Mesothelial cell of epicardium (in vitro differentiated cells): ENCODE results near the gene FCER1G. TPM values are rescaled to one million over a fixed set of nuclear protein-coding genes. Genes with fewer than 3 reads are reported as not detected.

Experiments used
- DNase-seq, 2 experiments: peaks; one replicate each; pipeline ENCODE4 v3.0.0; 2021; ENCODE audit warnings: low spot score in 2 of 2; ENCODE audit not compliant: unreplicated experiment in 2 of 2
- H3K27ac Mint-ChIP-seq: 2 replicates; pipeline ENCODE4 v1.8.0; 2021; ENCODE audit warnings: mixed read lengths
- H3K27me3 Mint-ChIP-seq: 2 replicates; pipeline ENCODE4 v1.8.0; 2021; ENCODE audit warnings: low read depth, mixed read lengths
- H3K36me3 Mint-ChIP-seq: 2 replicates; pipeline ENCODE4 v1.8.0; 2021; ENCODE audit warnings: mixed read lengths
- H3K4me1 Mint-ChIP-seq: 2 replicates; pipeline ENCODE4 v1.8.0; 2021; ENCODE audit warnings: mixed read lengths
- H3K4me3 Mint-ChIP-seq: 2 replicates; pipeline ENCODE4 v1.8.0; 2021; ENCODE audit warnings: mild to moderate bottlenecking, moderate library complexity, mixed read lengths
- H3K9me3 Mint-ChIP-seq: 2 replicates; pipeline ENCODE4 v1.8.0; 2021; ENCODE audit warnings: mixed read lengths
- CTCF ChIP-seq: fragments of 200-600 bp; sonication (generic); IDR thresholded peaks from one replicate; pipeline ENCODE4 v1.5.0; 2021; ENCODE audit warnings: antibody characterized with exemption; ENCODE audit not compliant: unreplicated experiment
- total RNA-seq: library from RNA; stranded (reverse); gene quantifications from 3 replicates; pipeline ENCODE4 v1.2.1, GENCODE V29; 2021

Gene FCER1G
- total RNA-seq, 1 donor from 2014 or later: 0.40 TPM

- Mint-ChIP-seq H3K4me1 (peaks cover 36% of the 10 kb centered on the region), H3K9me3 (no peaks in the 10 kb centered on the region), H3K27ac (no peak overlapping the region), H3K4me3 (no peak overlapping the region), H3K27me3 (no peaks in the 10 kb centered on the region), H3K36me3 (no peaks in the 10 kb centered on the region)
- TF ChIP-seq CTCF: no peak
- no peak for DNase-seq
These were observed 19.9 kb upstream of the FCER1G start for GRCh38 chr1:161195171-161195570.

- no peak for TF ChIP-seq CTCF
- peaks cover 44% of the 10 kb centered on the region for H3K4me1 Mint-ChIP-seq
- no peak for DNase-seq
- H3K27me3 Mint-ChIP-seq: no peaks in the 10 kb centered on the region
- no peak overlapping the region for H3K4me3 Mint-ChIP-seq
- no peaks in the 10 kb centered on the region for H3K9me3 Mint-ChIP-seq
- H3K27ac Mint-ChIP-seq: no peak overlapping the region
- no peaks in the 10 kb centered on the region for H3K36me3 Mint-ChIP-seq
These were observed 19.0 kb upstream of the FCER1G start for GRCh38 chr1:161196111-161196510.

GRCh38 chr1:161196521-161197451 is 18.3 kb upstream of the FCER1G start:
- H3K36me3 Mint-ChIP-seq: no peaks in the 10 kb centered on the region
- H3K9me3 Mint-ChIP-seq: no peaks in the 10 kb centered on the region
- H3K27ac Mint-ChIP-seq: peak overlapping the region; percentile 92
- peak overlapping the region; percentile 62 for H3K4me3 Mint-ChIP-seq
- peaks cover 51% of the 10 kb centered on the region for H3K4me1 Mint-ChIP-seq
- no peak for TF ChIP-seq CTCF
- no peaks in the 10 kb centered on the region for H3K27me3 Mint-ChIP-seq
- peak in 1 of 2 experiments; percentile 55 for DNase-seq

GRCh38 chr1:161197560-161198193 is 17.4 kb upstream of the FCER1G start:
- H3K36me3 Mint-ChIP-seq: no peaks in the 10 kb centered on the region
- H3K4me3 Mint-ChIP-seq: peak overlapping the region; percentile 62
- H3K9me3 Mint-ChIP-seq: no peaks in the 10 kb centered on the region
- DNase-seq: no peak
- peak overlapping the region; percentile 92 for H3K27ac Mint-ChIP-seq
- peaks cover 52% of the 10 kb centered on the region for H3K4me1 Mint-ChIP-seq
- TF ChIP-seq CTCF: no peak
- H3K27me3 Mint-ChIP-seq: no peaks in the 10 kb centered on the region

GRCh38 chr1:161198194-161198896 is 16.8 kb upstream of the FCER1G start:
- TF ChIP-seq CTCF: no peak
- Mint-ChIP-seq H3K27ac (peak overlapping the region; percentile 82), H3K4me1 (peaks cover 53% of the 10 kb centered on the region)

More at GRCh38 chr1:161198194-161198896, 16.8 kb upstream of the FCER1G start:
- Mint-ChIP-seq H3K27me3 (no peaks in the 10 kb centered on the region), H3K4me3 (peak overlapping the region; percentile 62), H3K36me3 (no peaks in the 10 kb centered on the region), H3K9me3 (no peaks in the 10 kb centered on the region)
- DNase-seq: peak in 1 of 2 experiments; percentile 49
